K562 (cell line): ENCODE measurements around the gene RNASE7. TPM values are rescaled to one million over a fixed set of nuclear protein-coding genes. Genes with fewer than 3 reads are reported as not detected.

ENCODE experiments used
- ARNT ChIP-seq, 2 experiments: fragments of 450-650 bp; IDR thresholded peaks; 2 replicates each; pipeline ENCODE4 v1.6.1; 2016; ENCODE audit warnings: mild to moderate bottlenecking in 1 of 2
- ASH1L ChIP-seq: fragments of 450-650 bp; IDR thresholded peaks from 2 replicates; pipeline ENCODE4 v1.6.1; 2018; ENCODE audit warnings: borderline replicate concordance, mild to moderate bottlenecking, low read depth; ENCODE audit not compliant: partially characterized antibody
- ATF6 ChIP-seq: sonication (generic); formaldehyde crosslinking; IDR thresholded peaks from 2 replicates; pipeline ENCODE4 v1.4.0; 2020; ENCODE audit warnings: mild to moderate bottlenecking, missing genetic modification reagents
- EGR1 ChIP-seq: fragments of 450-650 bp; conservative IDR thresholded peaks from 2 replicates; pipeline ENCODE4 v1.6.1; 2017; ENCODE audit warnings: mild to moderate bottlenecking
- FOS ChIP-seq: IDR thresholded peaks from 3 replicates; pipeline ENCODE4 v1.6.1; 2011; ENCODE audit not compliant: insufficient read length; ENCODE audit errors: extremely low read depth
- FOXP4 ChIP-seq: sonication (generic); formaldehyde crosslinking; IDR thresholded peaks from 2 replicates; pipeline ENCODE4 v1.8.0; 2022; ENCODE audit warnings: mild to moderate bottlenecking, missing genetic modification reagents, borderline replicate concordance
- GTF2E2 ChIP-seq: fragments of 200-800 bp; sonication (Bioruptor generic); IDR thresholded peaks from 2 replicates; pipeline ENCODE4 v1.6.1; 2016; ENCODE audit warnings: missing genetic modification characterization, missing compliant biosample characterization
- HDGF ChIP-seq: fragments of 450-650 bp; IDR thresholded peaks from 2 replicates; pipeline ENCODE4 v1.6.1; 2016
- KAT2B ChIP-seq: IDR thresholded peaks from one replicate; pipeline ENCODE4 v1.6.1; 2012; ENCODE audit warnings: low read depth, mild to moderate bottlenecking, control low read depth, inconsistent platforms, low read length, moderate library complexity
- NR2C2 ChIP-seq, 2 experiments: fragments of 200-800 bp in 1 of 2; sonication (Bioruptor generic) in 1 of 2; sonication (generic) in 1 of 2; formaldehyde crosslinking in 1 of 2; IDR thresholded peaks; 2 replicates each; pipeline versions ENCODE4 v1.6.1 to v1.8.0; 2016 to 2022; ENCODE audit warnings: mild to moderate bottlenecking in 1 of 2, missing compliant biosample characterization in 1 of 2, missing genetic modification characterization in 1 of 2, missing genetic modification reagents in 1 of 2
- PHF8 ChIP-seq: fragments of 200-600 bp; sonication (generic); IDR thresholded peaks from 2 replicates; pipeline ENCODE4 v1.6.1; 2012; ENCODE audit warnings: mixed run types, mild to moderate bottlenecking, inconsistent platforms, low read length, moderate library complexity, borderline replicate concordance
- POLR2G ChIP-seq: fragments of 200-400 bp; formaldehyde crosslinking; IDR thresholded peaks from 2 replicates; pipeline ENCODE4 v1.6.1; 2017; ENCODE audit warnings: low read depth, mild to moderate bottlenecking, antibody characterized with exemption, low read length, moderate library complexity
- RBM17 ChIP-seq: fragments of 200-400 bp; formaldehyde crosslinking; IDR thresholded peaks from 2 replicates; pipeline ENCODE4 v1.6.1; 2017; ENCODE audit warnings: low read depth, mild to moderate bottlenecking, low read length, borderline replicate concordance
- SNAPC5 ChIP-seq: fragments of 250-450 bp; sonication (Bioruptor Pico); IDR thresholded peaks from 2 replicates; pipeline ENCODE4 v1.8.0; 2021; ENCODE audit warnings: moderate library complexity, mild to moderate bottlenecking, inconsistent platforms
- STAG1 ChIP-seq: sonication (generic); formaldehyde crosslinking; IDR thresholded peaks from 2 replicates; pipeline ENCODE4 v1.5.0; 2020; ENCODE audit warnings: missing genetic modification reagents, borderline replicate concordance
- TCFL5 ChIP-seq: fragments of 250-450 bp; sonication (Bioruptor Pico); conservative IDR thresholded peaks from 2 replicates; pipeline ENCODE4 v1.6.1; 2021; ENCODE audit warnings: mild to moderate bottlenecking, moderate library complexity, matching md5 sums
- TFE3 ChIP-seq: fragments of 450-650 bp; formaldehyde crosslinking; IDR thresholded peaks from 2 replicates; pipeline ENCODE4 v1.4.0; 2020; ENCODE audit warnings: mild to moderate bottlenecking, mixed read lengths
- UBTF ChIP-seq, 2 experiments: IDR thresholded peaks; 2 replicates each; pipeline ENCODE4 v1.6.1; 2012; ENCODE audit warnings: improper control_type of control experiment in 2 of 2, low read depth in 2 of 2, low read length in 2 of 2, borderline replicate concordance in 1 of 2
- ZNF124 ChIP-seq: sonication (generic); formaldehyde crosslinking; IDR thresholded peaks from 2 replicates; pipeline ENCODE4 v1.8.1; 2022; ENCODE audit warnings: missing genetic modification reagents
- polyA plus RNA-seq, 8 experiments: library from polyadenylated mRNA; depleted of rRNA in 4 of 8; stranded (reverse) in 5 of 8; unstranded in 3 of 8; fragments of >200 nt; fragmentation: Nextera tagmentation in 2 of 8; fragmentation: Illumina TruSeq in 1 of 8; extraction: Ambion mirVana in 2 of 8; extraction: Trizol in 1 of 8; gene quantifications; 2 replicates each; pipeline versions ENCODE4 v1.2.1 to v1.2.3, GENCODE V29; 2011 to 2014; ENCODE audit warnings: inconsistent platforms in 1 of 8, missing spikeins in 1 of 8
- total RNA-seq, 7 experiments: library from RNA; depleted of rRNA in 6 of 7; stranded (reverse); fragments of >200 nt in 6 of 7; fragmentation: Illumina TruSeq in 2 of 7; extraction: Trizol in 2 of 7; gene quantifications; 2 replicates each; pipeline versions ENCODE4 v1.2.1 to v1.2.3, GENCODE V29; 2011 to 2021; ENCODE audit warnings: low replicate concordance in 1 of 7

The RNASE7 gene
- total and polyA plus RNA-seq, 9 of the 15 experiments (the other 6 are each of a cell fraction or from before 2014, with no cell fraction given), result not detected

GRCh38 chr14:21070083-21070609 lies 28.0 kb downstream of the RNASE7 start, which contains the start of gene ARHGEF40 (continued):
- TF ChIP-seq FOXP4, result no peak
- no peak for TF ChIP-seq KAT2B
- no peak for TF ChIP-seq ATF6 (CRISPR knock-in tag)
- TF ChIP-seq PHF8, result peak; percentile 46; the same call in 1 of the 2 replicates
- TF ChIP-seq ARNT (IDR thresholded peaks at IDR 0.05), result no peak
- TF ChIP-seq TFE3 (CRISPR knock-in tag), result no peak
- TF ChIP-seq ASH1L, result no peak
- no peak for TF ChIP-seq HDGF
- TF ChIP-seq POLR2G, result peak; percentile 54
- no peak for TF ChIP-seq NR2C2 (CRISPR knock-in tag; IDR thresholded peaks at IDR 0.05)
- TF ChIP-seq NR2C2 (tag; IDR thresholded peaks at IDR 0.05), result peak; percentile 40; the same call in 1 of the 2 replicates
- TF ChIP-seq ZNF124 (CRISPR knock-in tag), result no peak
- TF ChIP-seq UBTF (IDR thresholded peaks at IDR 0.05; ENCODE audit: borderline replicate concordance in 1 of 2, low read depth in 2 of 2, low read length in 2 of 2), result peak in 1 of 2 experiments; percentile 79; a peak in 1 of 4 replicates
- TF ChIP-seq SNAPC5, result no peak
- TF ChIP-seq TCFL5, result no peak
- no peak for TF ChIP-seq RBM17
- no peak for TF ChIP-seq GTF2E2 (tag)
- peak; percentile 38; the same call in 1 of the 2 replicates for TF ChIP-seq EGR1
- no peak for TF ChIP-seq FOS
- no peak for TF ChIP-seq STAG1
